Smooth muscle cell (in vitro differentiated cells): ENCODE results near the gene MBTD1. TPM values are rescaled to one million over a fixed set of nuclear protein-coding genes. Genes with fewer than 3 reads are reported as not detected.

Experiments
- DNase-seq: peaks from one replicate; lab custom pipeline; 2025; ENCODE audit not compliant: unreplicated experiment; lab: John Stamatoyannopoulos, UW
- H2AFZ ChIP-seq: fragments of 200-600 bp; sonication (generic); 2 replicates; pipeline ENCODE4 v1.6.0; 2016; ENCODE audit warnings: antibody characterized with exemption, low read depth, mild to moderate bottlenecking
- H3F3A ChIP-seq: fragments of 200-600 bp; sonication (generic); 2 replicates; pipeline ENCODE4 v1.6.0; 2017; ENCODE audit warnings: antibody characterized with exemption, low read depth
- H3K27ac ChIP-seq: fragments of 200-600 bp; sonication (generic); 2 replicates; pipeline ENCODE4 v1.5.1; 2016; ENCODE audit warnings: low read depth, mild to moderate bottlenecking
- H3K27me3 ChIP-seq: fragments of 200-600 bp; sonication (generic); 2 replicates; pipeline ENCODE4 v1.6.1; 2016; ENCODE audit warnings: low read depth, mild to moderate bottlenecking
- H3K36me3 ChIP-seq: fragments of 200-600 bp; sonication (generic); 2 replicates; pipeline ENCODE4 v1.5.1; 2016; ENCODE audit warnings: low read depth
- H3K4me1 ChIP-seq: fragments of 200-600 bp; sonication (generic); 2 replicates; pipeline ENCODE4 v1.5.1; 2016; ENCODE audit warnings: low read depth
- H3K4me2 ChIP-seq: fragments of 200-600 bp; sonication (generic); 2 replicates; pipeline ENCODE4 v1.6.0; 2016; ENCODE audit warnings: mild to moderate bottlenecking
- H3K4me3 ChIP-seq: fragments of 200-600 bp; sonication (generic); 2 replicates; pipeline ENCODE4 v1.5.1; 2016; ENCODE audit warnings: mild to moderate bottlenecking
- H3K79me2 ChIP-seq: fragments of 200-600 bp; sonication (generic); 2 replicates; pipeline ENCODE4 v1.6.0; 2016; ENCODE audit warnings: low read depth, mild to moderate bottlenecking
- H3K9ac ChIP-seq: fragments of 200-600 bp; sonication (generic); 2 replicates; pipeline ENCODE4 v1.6.0; 2016; ENCODE audit warnings: low read depth
- H3K9me3 ChIP-seq: fragments of 200-600 bp; sonication (generic); replicated peaks from 2 replicates; pipeline ENCODE4 v1.5.1; 2016; ENCODE audit warnings: low read depth
- H4K20me1 ChIP-seq: fragments of 200-600 bp; sonication (generic); 2 replicates; pipeline ENCODE4 v1.6.0; 2016; ENCODE audit warnings: low read depth
- WGBS: methylation state at CpG from one replicate; pipeline ENCODE4 v1.1.7; 2016; ENCODE audit warnings: low lambda C conversion rate; 5-methylcytosine and 5-hydroxymethylcytosine counted together
- polyA plus RNA-seq: library from polyadenylated mRNA; unstranded; fragments of >200 nt; fragmentation: Nextera tagmentation; extraction: Ambion mirVana; gene quantifications from 2 replicates; pipeline ENCODE4 v1.2.1, GENCODE V29; 2016
- total RNA-seq: library from RNA; depleted of rRNA; stranded (reverse); fragments of >200 nt; gene quantifications from 2 replicates; pipeline ENCODE4 v1.2.3, GENCODE V29; 2014
- TF ChIP-seq, protein P1 (sequence below): fragments of 200-600 bp; sonication (generic); IDR thresholded peaks from 2 replicates; pipeline ENCODE4 v1.5.1; 2017; ENCODE audit warnings: borderline replicate concordance, mild to moderate bottlenecking, antibody characterized with exemption; ENCODE audit not compliant: insufficient read depth, poor library complexity, severe bottlenecking

MBTD1 gene
- total and polyA plus RNA-seq, 2 experiments from 2014 or later, result 1.3 to 11.3 TPM

DNA sequence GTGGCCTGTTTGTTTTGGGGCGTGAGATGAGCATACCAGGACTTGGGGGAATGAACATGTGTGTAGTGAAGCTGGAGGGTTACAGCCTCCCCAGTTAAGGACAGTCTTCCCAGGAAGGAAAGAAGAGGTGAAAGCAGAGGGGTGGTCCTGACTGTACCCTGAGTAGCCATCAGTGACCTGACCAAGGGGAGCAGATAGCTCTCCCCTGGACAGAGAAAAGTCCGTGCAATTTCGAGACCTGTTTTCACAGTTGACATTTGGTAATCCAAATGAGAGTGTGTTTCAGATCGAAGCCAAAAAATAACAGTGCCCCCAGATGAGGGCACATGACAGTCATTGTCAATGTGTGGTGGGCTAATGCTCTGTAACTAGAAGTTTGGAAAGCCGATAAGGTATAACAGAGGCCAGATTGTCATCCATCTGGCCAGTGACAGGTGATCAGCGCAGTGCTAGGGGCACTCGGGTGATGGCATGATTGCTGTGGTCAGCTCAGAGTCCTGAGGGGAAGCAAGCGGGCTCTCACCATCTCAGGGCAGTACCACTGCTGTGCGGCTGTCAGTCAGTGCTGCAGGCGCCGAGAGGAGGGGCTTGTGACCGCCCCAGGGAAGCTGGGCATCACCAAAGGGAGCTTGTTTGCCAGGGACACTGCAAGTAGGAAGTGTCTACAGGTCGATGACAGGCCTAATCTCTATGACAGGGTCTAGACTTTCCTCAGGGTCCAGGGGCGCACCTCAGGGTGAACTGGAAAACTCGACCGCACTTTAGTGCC is 94.8 kb downstream of the MBTD1 start:
- H3F3A ChIP-seq, result peaks cover 10% of the 10 kb centered on the region
- peaks cover 11% of the 10 kb centered on the region for H3K36me3 ChIP-seq
- H3K27ac ChIP-seq, result no peak overlapping the region
- DNase-seq, result no peak
- H3K9me3 ChIP-seq, result no peaks in the 10 kb centered on the region
- peak overlapping the region; percentile 92 for H3K4me3 ChIP-seq
- peaks cover 25% of the 10 kb centered on the region for H4K20me1 ChIP-seq
- no peak overlapping the region for H2AFZ ChIP-seq
- peak overlapping the region; percentile 96 for H3K4me2 ChIP-seq
- peaks cover 9% of the 10 kb centered on the region for H3K4me1 ChIP-seq
- peaks cover 16% of the 10 kb centered on the region for H3K79me2 ChIP-seq
- 54% methylated on average over 15 of the region's 16 CpGs for WGBS
- H3K9ac ChIP-seq, result peak overlapping the region; percentile 86
- TF ChIP-seq, protein P1, sequence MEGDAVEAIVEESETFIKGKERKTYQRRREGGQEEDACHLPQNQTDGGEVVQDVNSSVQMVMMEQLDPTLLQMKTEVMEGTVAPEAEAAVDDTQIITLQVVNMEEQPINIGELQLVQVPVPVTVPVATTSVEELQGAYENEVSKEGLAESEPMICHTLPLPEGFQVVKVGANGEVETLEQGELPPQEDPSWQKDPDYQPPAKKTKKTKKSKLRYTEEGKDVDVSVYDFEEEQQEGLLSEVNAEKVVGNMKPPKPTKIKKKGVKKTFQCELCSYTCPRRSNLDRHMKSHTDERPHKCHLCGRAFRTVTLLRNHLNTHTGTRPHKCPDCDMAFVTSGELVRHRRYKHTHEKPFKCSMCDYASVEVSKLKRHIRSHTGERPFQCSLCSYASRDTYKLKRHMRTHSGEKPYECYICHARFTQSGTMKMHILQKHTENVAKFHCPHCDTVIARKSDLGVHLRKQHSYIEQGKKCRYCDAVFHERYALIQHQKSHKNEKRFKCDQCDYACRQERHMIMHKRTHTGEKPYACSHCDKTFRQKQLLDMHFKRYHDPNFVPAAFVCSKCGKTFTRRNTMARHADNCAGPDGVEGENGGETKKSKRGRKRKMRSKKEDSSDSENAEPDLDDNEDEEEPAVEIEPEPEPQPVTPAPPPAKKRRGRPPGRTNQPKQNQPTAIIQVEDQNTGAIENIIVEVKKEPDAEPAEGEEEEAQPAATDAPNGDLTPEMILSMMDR, result no peak
- H3K27me3 ChIP-seq, result no peaks in the 10 kb centered on the region

DNA sequence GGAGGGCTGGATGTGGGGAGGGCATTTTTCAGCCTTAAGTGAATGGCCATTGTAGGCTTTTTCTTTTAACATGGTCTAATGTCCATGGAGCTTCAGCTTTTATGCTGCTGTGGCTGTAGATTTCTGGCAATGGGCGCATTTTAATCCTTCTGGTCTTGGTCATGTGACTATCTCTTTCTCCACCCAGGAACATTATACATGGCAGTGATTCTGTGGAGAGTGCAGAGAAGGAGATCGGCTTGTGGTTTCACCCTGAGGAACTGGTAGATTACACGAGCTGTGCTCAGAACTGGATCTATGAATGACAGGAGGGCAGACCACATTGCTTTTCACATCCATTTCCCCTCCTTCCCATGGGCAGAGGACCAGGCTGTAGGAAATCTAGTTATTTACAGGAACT is 98.3 kb downstream of the MBTD1 start:
- TF ChIP-seq, protein P1, result no peak
- WGBS, result 97% methylated on average over 3 of the region's 3 CpGs
- no peak overlapping the region for H2AFZ ChIP-seq
- H3K4me3 ChIP-seq, result no peak overlapping the region
- no peaks in the 10 kb centered on the region for H4K20me1 ChIP-seq
- no peak for DNase-seq
- H3K9me3 ChIP-seq, result no peaks in the 10 kb centered on the region
- H3K9ac ChIP-seq, result no peak overlapping the region
- peaks cover 10% of the 10 kb centered on the region for H3K36me3 ChIP-seq
- peaks cover 15% of the 10 kb centered on the region for H3K79me2 ChIP-seq
- H3K27ac ChIP-seq, result no peak overlapping the region
- no peaks in the 10 kb centered on the region for H3K27me3 ChIP-seq
- H3K4me2 ChIP-seq, result no peak overlapping the region
- no peaks in the 10 kb centered on the region for H3K4me1 ChIP-seq
- H3F3A ChIP-seq, result no peaks in the 10 kb centered on the region

DNA sequence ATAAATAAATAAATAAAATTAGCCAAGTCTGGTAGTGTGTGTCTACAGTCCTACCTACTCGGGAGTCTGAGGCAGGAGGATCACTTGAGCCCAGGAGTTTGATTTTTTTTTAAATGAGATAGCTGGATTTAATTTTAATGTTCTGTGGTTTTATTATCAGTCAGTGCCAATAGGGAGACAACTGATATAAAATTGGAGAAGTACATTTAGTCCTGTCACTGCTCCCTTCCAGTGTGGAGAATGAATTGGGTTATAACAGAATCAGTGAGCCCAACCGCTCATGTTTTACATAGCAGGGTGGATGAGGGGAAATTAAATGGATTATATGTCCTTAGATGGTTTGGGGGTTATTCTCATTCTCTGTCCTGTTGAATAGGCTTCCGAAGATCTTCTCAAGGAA is 100.2 kb downstream of the MBTD1 start:
- Histone ChIP-seq H4K20me1 (no peaks in the 10 kb centered on the region), H3K4me3 (no peak overlapping the region), H3K36me3 (peaks cover 10% of the 10 kb centered on the region), H3F3A (no peaks in the 10 kb centered on the region), H3K9ac (no peak overlapping the region), H3K9me3 (no peaks in the 10 kb centered on the region), H3K79me2 (peaks cover 35% of the 10 kb centered on the region), H3K4me2 (no peak overlapping the region), H3K27me3 (no peaks in the 10 kb centered on the region), H3K27ac (no peak overlapping the region), H2AFZ (no peak overlapping the region), H3K4me1 (peaks cover 5% of the 10 kb centered on the region)
- TF ChIP-seq, protein P1, result no peak
- 98% methylated on average over 3 of the region's 3 CpGs for WGBS
- DNase-seq, result no peak

DNA sequence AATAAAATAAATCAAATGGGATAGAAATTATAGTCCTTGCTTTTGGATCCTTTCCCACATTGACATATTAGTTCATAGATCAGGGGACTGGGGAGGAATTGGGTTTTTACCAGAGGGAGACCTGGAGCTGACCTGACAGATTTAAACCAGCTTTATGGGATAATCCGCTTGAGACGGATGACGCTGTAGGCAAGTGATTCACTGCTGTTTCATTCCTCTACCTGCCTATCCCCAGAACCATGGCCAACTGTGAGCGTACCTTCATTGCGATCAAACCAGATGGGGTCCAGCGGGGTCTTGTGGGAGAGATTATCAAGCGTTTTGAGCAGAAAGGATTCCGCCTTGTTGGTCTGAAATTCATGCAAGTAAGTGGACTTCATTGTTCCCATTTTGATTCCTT is 104.4 kb downstream of the MBTD1 start:
- H4K20me1 ChIP-seq, result no peaks in the 10 kb centered on the region
- H3F3A ChIP-seq, result peaks cover 8% of the 10 kb centered on the region
- peaks cover 14% of the 10 kb centered on the region for H3K4me1 ChIP-seq
- peaks cover 5% of the 10 kb centered on the region for H3K36me3 ChIP-seq
- no peak overlapping the region for H3K4me3 ChIP-seq
- H3K27ac ChIP-seq, result no peak overlapping the region
- TF ChIP-seq, protein P1, result no peak
- H3K9me3 ChIP-seq, result no peaks in the 10 kb centered on the region
- H3K4me2 ChIP-seq, result no peak overlapping the region
- no peaks in the 10 kb centered on the region for H3K27me3 ChIP-seq
- no peak overlapping the region for H3K9ac ChIP-seq
- DNase-seq, result no peak
- no peak overlapping the region for H2AFZ ChIP-seq
- H3K79me2 ChIP-seq, result peaks cover 44% of the 10 kb centered on the region
- WGBS, result 97% methylated on average over 8 of the region's 8 CpGs
